Right lobe of liver (tissue), 4 donors: ENCODE results near the gene ADAMTS2.

Source experiments
- POLR2A ChIP-seq: fragments of 450-650 bp; IDR thresholded peaks from one replicate; pipeline ENCODE4 v1.6.1; 2017; ENCODE audit warnings: antibody characterized with exemption, mild to moderate bottlenecking
- TF ChIP-seq, protein P1 (sequence below), 4 donors: fragments of 200-600 bp in 3 of 4; fragments of 450-650 bp in 1 of 4; IDR thresholded peaks; one replicate each; pipeline versions ENCODE4 v1.5.1 to v1.8.0; 2016 to 2022; ENCODE audit warnings: antibody characterized with exemption in 4 of 4, mild to moderate bottlenecking in 2 of 4
- donor health status: DM: no; HTN: no; CAD: no.
- donor health status: DM: no; HTN: no; CAD: no.
- donor health status: DM: no; HTN: yes; CAD: no.

DNA sequence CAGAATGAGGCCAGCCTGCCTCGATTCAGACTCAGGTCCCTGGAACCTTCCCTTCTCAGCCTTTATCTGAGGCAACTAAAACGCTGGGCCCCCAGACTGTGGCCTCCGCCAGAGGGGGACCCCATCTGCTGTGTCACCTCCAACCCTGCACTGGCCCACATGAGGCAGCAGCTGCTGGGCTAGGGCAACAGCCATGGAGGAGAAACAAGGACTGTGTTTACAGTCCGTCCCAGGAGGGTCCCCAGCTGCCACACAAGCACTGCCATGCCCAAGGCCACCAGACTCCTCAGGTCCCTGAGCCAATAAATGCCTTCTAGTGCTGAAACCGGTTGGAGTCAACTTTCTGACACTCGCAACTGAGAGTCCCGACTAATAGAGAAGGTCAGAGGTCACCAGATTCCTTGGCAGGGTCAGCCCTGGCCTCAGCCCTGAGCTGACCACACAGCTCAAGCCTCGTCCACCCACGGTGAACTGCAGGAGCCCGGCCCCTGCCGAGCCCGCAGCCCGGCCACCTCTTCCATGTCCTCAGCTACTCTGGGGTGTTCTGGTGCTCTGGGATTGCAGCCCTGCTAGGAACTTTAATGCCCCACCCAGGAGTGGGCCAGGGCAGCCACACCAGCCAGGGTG, 208.1 kb downstream of the ADAMTS2 start:
- TF ChIP-seq, protein P1, sequence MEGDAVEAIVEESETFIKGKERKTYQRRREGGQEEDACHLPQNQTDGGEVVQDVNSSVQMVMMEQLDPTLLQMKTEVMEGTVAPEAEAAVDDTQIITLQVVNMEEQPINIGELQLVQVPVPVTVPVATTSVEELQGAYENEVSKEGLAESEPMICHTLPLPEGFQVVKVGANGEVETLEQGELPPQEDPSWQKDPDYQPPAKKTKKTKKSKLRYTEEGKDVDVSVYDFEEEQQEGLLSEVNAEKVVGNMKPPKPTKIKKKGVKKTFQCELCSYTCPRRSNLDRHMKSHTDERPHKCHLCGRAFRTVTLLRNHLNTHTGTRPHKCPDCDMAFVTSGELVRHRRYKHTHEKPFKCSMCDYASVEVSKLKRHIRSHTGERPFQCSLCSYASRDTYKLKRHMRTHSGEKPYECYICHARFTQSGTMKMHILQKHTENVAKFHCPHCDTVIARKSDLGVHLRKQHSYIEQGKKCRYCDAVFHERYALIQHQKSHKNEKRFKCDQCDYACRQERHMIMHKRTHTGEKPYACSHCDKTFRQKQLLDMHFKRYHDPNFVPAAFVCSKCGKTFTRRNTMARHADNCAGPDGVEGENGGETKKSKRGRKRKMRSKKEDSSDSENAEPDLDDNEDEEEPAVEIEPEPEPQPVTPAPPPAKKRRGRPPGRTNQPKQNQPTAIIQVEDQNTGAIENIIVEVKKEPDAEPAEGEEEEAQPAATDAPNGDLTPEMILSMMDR (IDR thresholded peaks at IDR 0.05), result no peak
- no peak for TF ChIP-seq POLR2A
